Effector CD8-positive, alpha-beta T cell (primary cell): ENCODE measurements around the gene AMBRA1.

Source experiments
- DNase-seq: peaks from one replicate; lab custom pipeline; 2025; lab: John Stamatoyannopoulos, UW

The AMBRA1 gene

GRCh38 chr11:46508360-46508759 is 85.5 kb downstream of the AMBRA1 start:
- DNase-seq, result no peak

- DNase-seq, result no peak
Observed at GRCh38 chr11:46506483-46506791, 87.4 kb downstream of the AMBRA1 start.

DNA sequence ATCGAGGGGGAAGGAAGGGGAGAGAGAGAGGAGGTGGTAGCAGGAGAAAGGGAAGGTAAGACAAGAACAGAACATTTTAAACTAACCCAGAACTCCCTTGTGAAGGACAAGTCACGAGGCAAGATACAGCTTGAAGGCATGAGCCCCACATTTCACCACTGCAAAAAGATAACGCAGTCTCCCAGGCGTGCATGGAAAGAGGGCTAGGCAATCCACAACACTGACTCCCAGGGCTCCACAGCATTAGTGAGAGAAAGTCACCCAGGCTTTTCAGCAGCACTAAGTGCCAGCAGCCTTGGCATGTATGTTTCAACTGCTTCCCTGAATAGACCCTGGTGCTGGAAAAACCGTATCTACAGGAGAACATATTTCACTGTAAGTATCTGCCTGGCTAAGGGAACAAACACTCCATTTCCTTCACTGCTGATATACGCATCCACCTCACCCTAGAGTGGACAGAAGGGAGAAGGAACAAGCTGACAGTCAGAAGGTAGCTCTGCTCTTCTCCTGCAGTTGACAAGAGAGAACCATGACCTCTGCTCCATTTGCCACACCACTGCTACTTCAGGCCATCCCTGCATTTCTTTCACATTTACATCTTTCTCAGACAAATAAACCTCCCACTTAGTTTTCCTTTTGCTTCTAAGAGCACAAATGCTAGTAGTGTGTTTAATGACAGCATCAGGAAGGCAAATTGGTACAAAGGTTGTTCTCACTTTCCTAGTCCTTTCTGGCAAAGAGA is 87.9 kb downstream of the AMBRA1 start:
- no peak for DNase-seq

DNA sequence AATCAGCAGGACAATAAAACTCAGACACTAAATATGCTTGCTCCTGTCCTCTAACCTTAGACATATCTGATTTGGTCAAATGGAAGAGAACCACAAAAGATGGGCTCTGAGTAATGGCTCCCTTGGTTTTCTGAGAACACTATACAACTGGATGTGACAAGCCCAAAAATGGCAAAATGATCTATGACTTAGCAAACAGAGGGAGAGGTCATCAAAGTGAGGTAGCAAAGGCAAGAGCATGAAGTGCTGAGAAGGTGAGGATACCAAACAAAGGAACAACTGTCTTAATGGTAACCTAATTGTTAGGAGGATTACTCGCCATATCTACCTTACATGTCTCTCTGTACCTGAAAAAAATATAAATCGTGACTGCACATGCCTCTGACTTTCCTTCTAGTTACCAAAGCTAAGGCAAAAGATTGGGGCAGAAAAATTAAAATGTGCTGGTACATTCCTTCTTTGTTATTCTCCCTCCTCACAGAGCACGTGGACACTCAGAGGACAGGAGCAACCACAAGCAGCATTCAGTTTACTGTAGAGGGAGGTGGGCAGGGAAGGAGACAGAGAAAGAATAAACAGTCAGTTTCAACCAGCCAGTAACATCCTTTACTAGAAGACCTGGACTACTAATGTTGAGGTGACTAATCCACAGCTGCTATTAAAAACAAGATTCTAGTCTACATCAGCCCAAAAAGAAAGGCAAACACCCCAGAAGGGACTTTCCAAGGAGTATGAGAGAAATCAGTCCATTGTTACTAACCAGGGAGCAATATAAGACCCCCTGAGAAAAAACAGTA is 88.8 kb downstream of the AMBRA1 start:
- DNase-seq, result no peak

GRCh38 chr11:46499821-46500220 is 94.0 kb downstream of the AMBRA1 start:
- DNase-seq, result no peak

DNA sequence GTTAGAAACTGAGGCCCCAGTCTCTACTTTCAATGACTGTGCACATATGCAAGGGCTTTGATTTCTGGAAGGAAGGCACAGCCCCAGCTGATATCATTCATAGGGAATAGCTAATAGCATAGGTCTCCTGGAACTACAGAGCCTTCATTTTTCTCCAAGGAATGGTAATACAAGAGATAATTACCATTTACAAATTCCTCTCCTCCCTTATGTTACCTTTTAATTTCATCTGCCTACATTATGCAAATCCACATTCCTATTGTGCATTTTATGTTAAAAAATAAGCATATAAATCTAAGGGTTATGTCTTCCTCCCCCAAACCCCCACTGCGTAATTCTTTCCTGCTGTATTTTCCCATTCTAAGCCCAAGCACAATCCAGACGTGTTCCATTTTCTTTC is 94.9 kb downstream of the AMBRA1 start:
- DNase-seq, result no peak

GRCh38 chr11:46498179-46498578 is 95.6 kb downstream of the AMBRA1 start:
- no peak for DNase-seq

GRCh38 chr11:46497498-46497897 is 96.3 kb downstream of the AMBRA1 start:
- DNase-seq, result no peak

- no peak for DNase-seq
Observed at GRCh38 chr11:46493791-46494190, 100.0 kb downstream of the AMBRA1 start.

DNA sequence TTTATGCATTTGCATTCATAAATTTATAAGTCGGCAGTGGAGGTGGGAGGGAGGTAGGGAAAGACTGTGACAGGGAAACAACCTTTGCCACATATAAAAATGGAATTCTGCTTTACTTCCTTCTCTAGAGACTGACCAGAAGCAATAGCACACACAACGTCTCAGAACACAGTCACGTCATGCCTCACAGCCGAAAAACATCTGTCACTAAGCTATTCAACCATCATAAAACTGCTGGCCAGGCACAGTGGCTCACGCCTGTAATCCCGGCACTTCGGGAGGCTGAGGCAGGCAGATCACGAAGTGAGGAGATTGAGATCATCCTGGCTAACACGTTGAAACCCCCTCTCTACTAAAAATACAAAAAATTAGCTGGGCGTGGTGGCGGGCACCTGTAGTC is 101.3 kb downstream of the AMBRA1 start:
- no peak for DNase-seq

DNA sequence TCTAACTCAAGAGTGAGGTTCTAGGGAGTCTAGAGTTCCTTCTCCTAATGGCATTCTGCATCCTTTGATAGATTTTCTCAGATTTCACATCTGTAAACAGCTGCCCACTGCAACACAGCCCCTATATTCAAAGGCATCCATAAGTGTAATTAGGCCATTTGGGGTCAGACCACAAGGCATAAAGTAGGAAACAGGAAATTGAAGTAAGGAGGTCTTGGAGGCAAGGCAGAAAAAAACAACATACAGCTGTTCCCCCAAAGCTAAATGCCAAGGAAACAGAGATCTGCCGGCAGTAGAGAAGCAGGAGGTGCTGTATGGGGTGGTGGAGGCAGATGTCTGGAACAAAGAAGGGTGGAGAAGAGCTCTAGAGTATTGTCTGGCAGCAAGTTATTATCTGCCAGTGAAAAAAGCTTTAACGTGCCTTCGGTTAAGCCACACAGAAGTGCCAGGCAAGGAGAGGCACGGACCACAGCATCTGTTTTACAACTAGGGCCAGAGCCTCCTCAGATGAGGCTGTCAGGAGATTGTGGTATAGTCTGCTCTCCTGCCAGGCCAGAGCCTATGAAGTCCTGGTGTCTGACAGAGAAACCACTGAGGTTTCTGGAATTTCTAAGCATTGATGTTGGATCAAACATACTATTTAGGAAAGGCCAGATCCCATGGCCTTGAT is 102.0 kb downstream of the AMBRA1 start:
- DNase-seq, result no peak

GRCh38 chr11:46490666-46491065 is 103.2 kb downstream of the AMBRA1 start:
- DNase-seq, result no peak

GRCh38 chr11:46489656-46490560 is 103.9 kb downstream of the AMBRA1 start:
- DNase-seq, result no peak

- no peak for DNase-seq
Observed at GRCh38 chr11:46485856-46486443, 107.9 kb downstream of the AMBRA1 start.

- no peak for DNase-seq
Observed at GRCh38 chr11:46484101-46484500, 109.7 kb downstream of the AMBRA1 start.

DNA sequence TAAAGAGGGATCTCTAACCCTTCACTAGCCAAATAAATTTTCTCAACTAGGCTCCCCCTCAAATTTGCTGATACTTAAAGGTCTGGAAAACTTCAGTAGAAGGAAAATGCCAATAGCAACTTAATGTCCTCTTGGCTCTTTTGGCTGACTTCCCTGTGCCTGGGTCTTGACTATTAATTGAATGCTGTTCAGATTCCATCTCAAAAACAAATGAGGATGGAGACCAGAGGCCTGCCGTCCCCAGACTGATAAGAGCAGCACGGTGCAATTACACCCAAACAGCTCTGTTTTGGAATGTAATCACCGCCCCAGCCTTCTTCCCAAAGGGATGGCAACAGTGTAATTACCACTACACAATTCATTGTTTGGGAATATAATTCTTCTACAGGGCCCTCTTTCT is 112.9 kb downstream of the AMBRA1 start:
- no peak for DNase-seq

DNA sequence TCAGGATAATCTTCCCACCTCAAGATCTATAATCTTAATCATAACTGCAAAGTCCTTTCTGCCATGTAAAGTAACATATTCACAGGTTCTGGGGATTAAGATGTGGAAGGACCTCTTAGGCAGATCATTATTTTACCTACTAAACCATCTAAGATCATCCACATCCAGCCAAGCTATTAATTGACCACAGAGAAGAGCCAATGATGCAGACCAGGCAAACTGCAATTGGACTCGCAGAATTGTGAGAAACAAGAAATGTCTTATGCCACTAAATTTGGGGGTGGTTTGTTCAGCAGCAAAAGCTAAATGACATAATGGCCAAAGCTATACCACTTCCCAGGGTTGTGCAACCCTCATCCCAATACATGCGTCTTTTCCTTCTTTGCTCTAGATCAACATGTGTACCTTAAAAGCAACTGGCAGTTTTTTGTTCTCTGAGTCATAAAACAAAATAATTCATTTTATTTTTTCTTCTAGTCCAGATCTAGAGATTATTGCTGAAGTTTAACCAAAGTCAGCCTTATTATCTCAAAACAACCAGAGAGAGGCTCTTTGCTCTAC is 113.6 kb downstream of the AMBRA1 start:
- no peak for DNase-seq

DNA sequence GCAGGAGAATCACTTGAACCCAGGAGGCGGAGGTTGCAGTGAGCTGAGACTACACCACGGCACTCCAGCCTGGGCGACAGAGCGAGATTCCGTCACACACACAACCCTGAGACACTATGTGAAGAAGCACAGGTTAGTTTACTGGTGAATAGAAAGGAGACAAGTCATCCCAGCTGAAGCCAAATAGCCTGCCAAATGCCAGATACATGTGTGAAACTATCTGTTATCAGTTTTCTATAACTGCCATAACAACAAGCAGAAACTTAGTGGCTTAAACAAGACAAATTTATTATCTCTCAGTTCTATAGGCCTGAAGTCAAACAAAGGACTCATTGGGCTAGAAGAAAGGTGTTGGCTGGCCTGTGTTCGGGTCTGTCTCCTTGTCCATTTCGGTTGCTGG is 114.2 kb downstream of the AMBRA1 start:
- DNase-seq, result no peak

DNA sequence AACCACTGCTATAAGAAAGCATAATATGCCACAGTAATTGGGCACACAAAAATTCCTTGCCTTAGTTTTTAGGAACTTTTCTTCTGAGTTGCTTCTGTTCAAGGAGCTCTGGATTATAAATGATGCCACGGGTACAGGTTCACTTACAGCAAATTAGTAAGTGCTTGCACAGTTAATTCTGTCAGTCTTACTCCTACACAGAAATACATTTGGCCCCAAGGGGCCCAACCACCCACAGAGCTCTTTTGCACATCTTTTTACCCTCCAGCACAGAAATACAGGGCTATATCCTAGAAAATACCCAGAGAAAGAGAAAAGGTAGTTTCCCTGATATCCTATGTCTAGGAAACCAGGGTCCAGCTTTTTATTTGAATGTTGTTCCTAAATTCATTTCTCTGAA is 115.6 kb downstream of the AMBRA1 start:
- no peak for DNase-seq

DNA sequence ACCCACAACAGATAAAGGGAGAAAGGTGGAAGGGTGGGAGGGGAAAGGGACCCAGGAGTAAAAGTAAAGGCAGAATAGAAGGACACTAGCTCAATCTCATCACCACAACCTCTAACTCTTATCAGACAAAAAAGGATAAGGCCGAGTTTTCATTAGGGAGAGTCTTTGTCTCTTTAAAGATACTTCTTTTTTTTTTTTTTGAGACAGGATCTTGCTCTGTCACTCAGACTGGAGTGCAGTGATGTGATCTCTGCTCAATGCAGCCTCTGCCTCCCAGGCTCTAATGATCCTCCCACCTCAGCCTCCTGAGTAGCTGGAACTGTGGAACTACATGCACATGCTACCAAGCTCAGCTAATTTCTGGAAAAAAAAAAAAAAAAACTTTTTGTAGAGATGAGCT is 116.7 kb downstream of the AMBRA1 start:
- no peak for DNase-seq

- DNase-seq, result no peak
Observed at GRCh38 chr11:46475926-46476545, 117.8 kb downstream of the AMBRA1 start.
